Activated T-cell treated with anti-CD3 and anti-CD28 coated beads, Interleukin-2, amount 50 U/mL, for 1 hour (primary cell): ENCODE data around the gene DPP4.

Source experiments
- DNase-seq: peaks from one replicate; pipeline ENCODE4 v3.0.0-alpha.2; 2020

Gene DPP4

GRCh38 chr2:162085090-162085891 is 11.3 kb upstream of the DPP4 start:
- no peak for DNase-seq

- no peak for DNase-seq
These were observed 10.5 kb upstream of the DPP4 start for GRCh38 chr2:162084536-162084935.

GRCh38 chr2:162082681-162083080 is 8.7 kb upstream of the DPP4 start:
- DNase-seq: no peak

GRCh38 chr2:162082036-162082435 is 8.0 kb upstream of the DPP4 start:
- DNase-seq: no peak

- no peak for DNase-seq
These were observed 5.5 kb upstream of the DPP4 start for GRCh38 chr2:162079514-162079913.

DNA sequence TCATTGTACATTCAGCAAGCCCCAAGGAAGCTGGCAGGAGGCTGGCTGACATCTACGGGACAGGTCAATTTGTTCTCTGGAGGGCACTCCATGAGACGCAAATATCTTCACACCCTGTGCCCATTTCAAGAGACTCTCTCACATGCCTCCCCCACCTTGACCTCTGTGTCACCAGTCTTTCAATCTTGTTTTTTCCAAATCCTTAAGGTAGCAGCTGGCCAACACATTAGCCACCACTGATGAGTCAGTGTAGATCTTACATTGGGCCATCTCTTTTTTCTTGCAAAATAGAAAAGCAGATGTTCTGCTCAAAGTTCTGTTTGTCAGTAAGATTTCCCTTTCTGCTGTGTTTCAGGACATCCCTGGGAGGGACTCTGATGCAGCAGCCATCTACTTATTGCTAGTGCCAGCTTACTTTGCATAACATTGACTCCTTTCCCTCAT is 1.7 kb upstream of the DPP4 start:
- DNase-seq: no peak

- no peak for DNase-seq
These were observed 1.1 kb upstream of the DPP4 start for GRCh38 chr2:162074928-162075688.

GRCh38 chr2:162074632-162074895 is 549 bp upstream of the DPP4 start:
- DNase-seq: no peak

DNA sequence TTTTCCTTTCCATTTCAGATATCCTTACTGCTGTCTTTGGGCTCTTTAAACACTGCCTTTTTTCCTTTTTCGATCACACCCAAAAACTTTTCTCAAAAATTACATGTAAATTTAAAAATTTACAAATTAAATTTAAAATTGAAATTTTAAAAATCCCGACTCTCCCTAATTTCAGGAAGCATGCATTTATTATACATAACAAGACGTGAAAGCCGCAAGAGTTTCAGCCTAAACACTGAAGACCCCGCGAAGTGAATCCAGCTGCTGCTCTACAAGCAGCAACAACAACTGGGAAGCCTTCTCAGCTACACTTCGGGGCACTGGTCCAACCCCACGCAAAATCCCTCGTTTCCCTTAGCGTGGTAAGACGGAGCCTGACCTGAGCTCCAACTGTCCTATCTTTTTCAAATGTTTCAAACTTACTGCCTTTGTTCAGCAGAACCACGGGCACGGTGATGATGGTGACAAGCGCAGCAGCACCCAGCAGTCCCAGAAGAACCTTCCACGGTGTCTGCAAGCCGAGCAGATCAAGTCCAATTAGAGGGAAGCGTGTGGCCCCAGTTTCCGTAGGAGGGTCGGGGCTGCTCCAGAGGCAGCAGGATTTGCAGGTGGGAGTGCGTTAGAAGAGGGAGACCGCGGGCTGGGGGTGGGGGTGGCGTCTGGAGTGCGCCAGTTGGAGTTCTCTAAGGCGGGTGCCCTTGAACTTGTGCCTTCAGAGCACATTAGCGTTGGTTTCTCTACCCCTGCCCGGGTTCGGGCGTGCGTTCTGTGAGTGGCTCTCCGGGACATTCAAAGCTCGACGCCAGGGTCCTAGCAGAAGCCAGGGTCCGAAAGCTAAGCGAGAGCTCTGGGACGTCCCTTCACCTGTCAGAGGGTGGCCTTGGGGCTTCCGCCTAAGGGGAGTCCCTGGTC is 783 bp downstream of the DPP4 start:
- peak; percentile 48 for DNase-seq

- DNase-seq: no peak
These were observed 1.8 kb downstream of the DPP4 start for GRCh38 chr2:162072181-162072702.

GRCh38 chr2:162071001-162071400 is 3.0 kb downstream of the DPP4 start:
- DNase-seq: no peak

- no peak for DNase-seq
These were observed 3.6 kb downstream of the DPP4 start for GRCh38 chr2:162070228-162070936.

DNA sequence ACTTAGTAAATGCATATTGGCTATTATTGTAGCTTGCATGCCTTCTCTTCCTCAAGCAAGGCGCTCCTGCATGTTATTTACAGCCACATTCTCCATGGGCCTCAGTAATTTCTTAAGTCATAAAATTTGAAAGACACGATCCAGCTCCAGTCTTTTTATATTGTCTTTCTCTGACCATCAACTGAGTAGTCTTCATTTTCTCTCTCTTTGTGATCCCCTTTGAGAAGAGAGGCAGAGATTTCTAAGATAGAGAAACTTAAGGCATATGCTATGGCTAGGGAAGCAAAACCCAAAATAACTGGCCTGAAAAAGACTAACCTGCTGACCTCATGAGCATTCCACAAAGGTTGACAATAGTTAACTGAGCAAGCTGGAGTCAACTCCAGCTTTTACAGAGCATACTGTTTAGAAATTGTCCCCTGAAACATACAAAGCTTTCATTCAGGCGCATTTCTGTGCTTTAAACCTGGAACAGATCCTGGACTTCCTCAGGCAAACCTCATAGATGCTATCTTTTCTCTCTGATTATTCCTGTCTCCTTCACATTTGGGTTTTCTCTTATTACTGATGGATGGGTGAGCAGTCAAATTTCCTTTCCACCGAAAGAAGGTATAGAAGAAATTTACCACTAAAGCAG is 4.6 kb downstream of the DPP4 start:
- DNase-seq: no peak

GRCh38 chr2:162067596-162067995 is 6.4 kb downstream of the DPP4 start:
- no peak for DNase-seq

- no peak for DNase-seq
These were observed 8.2 kb downstream of the DPP4 start for GRCh38 chr2:162065767-162066166.

DNA sequence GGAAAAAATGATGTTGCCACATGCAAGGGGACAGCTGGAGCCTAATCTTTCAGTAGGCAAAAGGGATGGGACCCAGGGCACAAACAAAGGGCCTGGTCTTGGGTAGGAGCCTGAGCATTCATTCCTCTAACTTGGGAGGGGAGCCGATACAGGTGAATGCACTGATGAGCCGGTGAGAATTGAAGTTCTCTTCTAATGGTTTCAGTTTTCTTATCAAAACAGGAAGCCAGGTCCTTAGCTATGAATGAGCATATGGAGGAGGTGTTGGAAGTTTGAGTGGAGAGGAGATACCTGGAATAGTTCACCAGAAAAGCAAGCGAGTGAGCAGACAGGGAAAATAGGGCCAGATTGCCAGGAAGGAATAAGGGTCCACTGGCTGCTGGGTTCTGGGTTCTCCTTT is 10.1 kb downstream of the DPP4 start:
- no peak for DNase-seq

- no peak for DNase-seq
These were observed 10.7 kb downstream of the DPP4 start for GRCh38 chr2:162063281-162063680.

DNA sequence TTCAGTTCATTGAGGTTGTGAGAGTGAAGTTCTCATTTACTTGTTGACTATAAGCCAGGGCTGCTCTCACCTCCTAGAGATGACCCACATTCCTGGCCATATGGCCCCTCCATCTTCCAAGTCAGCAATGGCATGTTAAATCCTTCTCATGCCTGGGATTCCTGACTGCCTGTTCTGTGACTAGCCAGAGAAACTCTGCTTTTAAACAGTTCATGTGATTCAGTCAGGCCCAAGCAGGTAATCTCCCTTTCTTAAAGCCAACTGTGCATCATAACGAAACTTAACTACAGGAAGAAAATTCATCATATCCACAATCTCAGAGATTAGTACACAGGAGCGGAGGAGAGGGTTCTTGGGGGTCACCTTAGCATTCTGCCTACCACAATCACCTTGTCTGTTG is 11.5 kb downstream of the DPP4 start:
- no peak for DNase-seq

DNA sequence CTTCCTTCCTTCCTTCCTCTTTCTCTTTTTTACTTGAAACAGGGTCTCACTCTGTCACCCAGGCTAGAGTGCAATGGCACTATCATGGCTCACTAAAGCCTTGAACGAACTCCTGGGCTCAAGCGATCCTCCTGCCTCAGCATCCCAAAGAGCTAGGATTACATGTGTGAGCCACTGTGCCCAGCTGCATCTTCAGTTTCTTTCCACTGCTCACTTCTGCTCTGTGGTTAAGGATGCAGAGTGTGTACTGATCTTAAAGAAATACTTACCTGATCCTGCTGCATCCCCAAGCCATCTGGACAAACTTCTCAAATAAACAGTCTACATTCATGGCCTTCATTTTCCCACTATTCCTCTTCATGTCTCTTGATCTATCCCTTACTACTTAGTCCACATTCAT is 13.0 kb downstream of the DPP4 start:
- DNase-seq: no peak

GRCh38 chr2:162060532-162060931 is 13.5 kb downstream of the DPP4 start:
- DNase-seq: no peak

DNA sequence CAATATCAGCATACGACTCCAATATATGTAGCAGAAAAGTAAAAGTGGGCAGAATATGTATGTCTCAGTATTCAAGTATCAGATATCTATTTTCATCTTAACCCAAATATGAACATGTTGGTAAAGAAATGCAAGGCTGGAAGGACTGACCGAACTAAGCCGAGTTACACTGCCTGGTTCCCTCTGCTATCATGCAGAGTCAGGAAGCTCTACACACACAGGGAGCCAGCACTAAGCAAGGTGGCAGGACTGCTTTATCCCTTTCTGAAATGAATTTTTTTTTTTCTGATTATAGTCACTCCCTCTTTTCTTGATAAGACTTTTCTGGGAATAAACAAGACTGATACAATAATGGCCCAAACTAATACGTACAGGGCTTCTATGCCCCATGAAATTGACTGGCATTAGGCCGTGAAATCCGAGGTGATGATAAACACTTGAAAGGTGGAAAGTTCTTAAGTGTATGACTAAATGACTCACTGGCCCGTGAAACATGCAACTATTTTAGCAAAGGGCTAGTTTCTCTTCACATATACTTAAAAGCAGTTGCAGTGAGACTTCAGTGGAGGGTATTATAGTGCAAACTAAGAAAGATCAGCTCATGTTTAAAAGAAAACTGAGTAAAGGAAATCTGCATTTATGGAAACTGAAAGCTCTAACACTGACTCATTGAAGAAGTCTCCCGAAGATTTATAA is 14.9 kb downstream of the DPP4 start:
- DNase-seq: no peak
